GM12892 (cell line): ENCODE results near the gene ARL3.

Source experiments
- POLR2A ChIP-seq: IDR thresholded peaks from 2 replicates; pipeline ENCODE4 v1.6.1; 2011; ENCODE audit warnings: low read depth, low read length, control low read depth
- POLR2AphosphoS5 ChIP-seq: IDR thresholded peaks from 2 replicates; pipeline ENCODE4 v1.6.1; 2011; ENCODE audit warnings: low read depth, low read length, control low read depth
- TAF1 ChIP-seq: IDR thresholded peaks from 2 replicates; pipeline ENCODE4 v1.6.1; 2011; ENCODE audit warnings: low read depth, mild to moderate bottlenecking, control low read depth, low read length, borderline replicate concordance

GRCh38 chr10:102714621-102715455 lies 641 bp upstream of the ARL3 start, which contains the start of gene SFXN2:
- TF ChIP-seq POLR2A, result peak; percentile 85
- peak; percentile 71 for TF ChIP-seq POLR2AphosphoS5
- 0 out of 2 replicates have a peak, but pooled peaks have one; percentile 26 for TF ChIP-seq TAF1
